ENCODE results near the gene METTL26. TPM values are rescaled to one million over a fixed set of nuclear protein-coding genes. Genes with fewer than 3 reads are reported as not detected.

METTL26 gene
- total and polyA plus RNA-seq, 2 of the 8 experiments (the other 6 are each of a cell fraction or from before 2014, with no cell fraction given) = 100 to 186 TPM

GRCh38 chr16:588639-588888 lies 47.5 kb downstream of the METTL26 start (continued):
- TF ChIP-seq YY1 (IDR thresholded peaks at IDR 0.05; ENCODE audit: low read depth, low read length) = no peak
- TF ChIP-seq NANOG (IDR thresholded peaks at IDR 0.05; ENCODE audit: insufficient read depth, low read depth, low read length, poor library complexity, severe bottlenecking) = no peak
- no peak for TF ChIP-seq SP4 (IDR thresholded peaks at IDR 0.05; ENCODE audit: low read length)
- TF ChIP-seq RFX5 (IDR thresholded peaks at IDR 0.05; ENCODE audit: borderline replicate concordance, low read depth, low read length) = no peak
- TF ChIP-seq GABPA (IDR thresholded peaks at IDR 0.05; ENCODE audit: borderline replicate concordance, insufficient read depth, low read length) = no peak

All from H1 (cell line).